ENCODE results near the gene APLP1. TPM values are rescaled to one million over a fixed set of nuclear protein-coding genes. Genes with fewer than 3 reads are reported as not detected.

APLP1 gene
- total RNA-seq, 2 donors from 2014 or later: 3.6 to 38.0 TPM

DNA sequence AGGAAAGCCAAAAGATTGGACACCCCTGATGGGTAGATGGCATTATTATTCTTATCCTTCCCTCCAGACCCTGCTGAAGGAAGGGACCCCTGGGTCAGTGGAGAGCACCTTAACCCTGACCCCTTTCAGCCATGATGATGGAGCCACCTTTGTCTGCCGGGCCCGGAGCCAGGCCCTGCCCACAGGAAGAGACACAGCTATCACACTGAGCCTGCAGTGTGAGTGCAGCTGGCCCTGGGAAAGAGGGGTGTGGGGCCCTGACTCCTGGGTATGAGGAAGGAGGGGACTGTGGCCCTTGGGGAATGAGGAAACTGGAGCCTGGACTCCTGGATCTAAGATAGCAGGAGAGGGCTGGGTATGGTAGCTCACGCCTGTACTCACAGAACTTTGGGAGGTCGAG is 9.0 kb upstream of the APLP1 start:
- Histone ChIP-seq H3K27ac (no peak overlapping the region), H3K4me3 (no peak overlapping the region), H3K4me1 (replicated peaks) (no peaks in the 10 kb centered on the region), H3K36me3 (no peaks in the 10 kb centered on the region), H3K27me3 (replicated peaks; ENCODE audit: insufficient read depth) (peaks cover 11% of the 10 kb centered on the region), H3K9me3 (no peaks in the 10 kb centered on the region)
- DNase-seq (ENCODE audit: low spot score): no peak
- TF ChIP-seq POLR2A (IDR thresholded peaks at IDR 0.05): no peak
- TF ChIP-seq POLR2AphosphoS5 (IDR thresholded peaks at IDR 0.05): no peak
- TF ChIP-seq, protein P1, sequence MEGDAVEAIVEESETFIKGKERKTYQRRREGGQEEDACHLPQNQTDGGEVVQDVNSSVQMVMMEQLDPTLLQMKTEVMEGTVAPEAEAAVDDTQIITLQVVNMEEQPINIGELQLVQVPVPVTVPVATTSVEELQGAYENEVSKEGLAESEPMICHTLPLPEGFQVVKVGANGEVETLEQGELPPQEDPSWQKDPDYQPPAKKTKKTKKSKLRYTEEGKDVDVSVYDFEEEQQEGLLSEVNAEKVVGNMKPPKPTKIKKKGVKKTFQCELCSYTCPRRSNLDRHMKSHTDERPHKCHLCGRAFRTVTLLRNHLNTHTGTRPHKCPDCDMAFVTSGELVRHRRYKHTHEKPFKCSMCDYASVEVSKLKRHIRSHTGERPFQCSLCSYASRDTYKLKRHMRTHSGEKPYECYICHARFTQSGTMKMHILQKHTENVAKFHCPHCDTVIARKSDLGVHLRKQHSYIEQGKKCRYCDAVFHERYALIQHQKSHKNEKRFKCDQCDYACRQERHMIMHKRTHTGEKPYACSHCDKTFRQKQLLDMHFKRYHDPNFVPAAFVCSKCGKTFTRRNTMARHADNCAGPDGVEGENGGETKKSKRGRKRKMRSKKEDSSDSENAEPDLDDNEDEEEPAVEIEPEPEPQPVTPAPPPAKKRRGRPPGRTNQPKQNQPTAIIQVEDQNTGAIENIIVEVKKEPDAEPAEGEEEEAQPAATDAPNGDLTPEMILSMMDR (IDR thresholded peaks at IDR 0.05): no peak
- WGBS: 96% methylated on average over 4 of the region's 4 CpGs
- intact Hi-C loops (cut with DNase I): no loop called here

DNA sequence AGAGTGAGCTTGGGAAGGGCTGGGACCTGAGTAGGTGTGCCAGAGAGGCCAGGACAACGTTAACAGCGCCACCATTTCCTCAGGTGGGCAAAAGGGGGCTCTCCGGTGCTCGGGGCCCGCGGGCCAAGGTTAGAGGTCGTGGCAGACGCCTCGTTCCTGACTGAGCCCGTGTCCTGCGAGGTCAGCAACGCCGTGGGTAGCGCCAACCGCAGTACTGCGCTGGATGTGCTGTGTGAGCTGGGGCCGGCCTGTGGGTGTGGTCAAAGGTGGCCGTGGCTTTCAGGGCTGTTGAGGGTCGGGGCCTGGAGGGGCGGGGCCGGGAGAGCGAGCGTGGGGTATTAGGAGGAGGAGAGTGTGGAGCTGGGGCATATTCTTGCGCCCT is 7.9 kb upstream of the APLP1 start:
- no peak for DNase-seq (ENCODE audit: low spot score)
- no peak for TF ChIP-seq POLR2AphosphoS5 (IDR thresholded peaks at IDR 0.05)
- TF ChIP-seq, protein P1 (IDR thresholded peaks at IDR 0.05): no peak
- no peak for TF ChIP-seq POLR2A (IDR thresholded peaks at IDR 0.05)
- H3K9me3 ChIP-seq: no peaks in the 10 kb centered on the region
- peaks cover 11% of the 10 kb centered on the region for H3K27me3 ChIP-seq (replicated peaks; ENCODE audit: insufficient read depth)
- H3K36me3 ChIP-seq: no peaks in the 10 kb centered on the region
- intact Hi-C loops (cut with DNase I): no loop called here
- WGBS: 24% methylated on average over 24 of the region's 24 CpGs
- no peak overlapping the region for H3K4me3 ChIP-seq
- no peak overlapping the region for H3K27ac ChIP-seq
- no peaks in the 10 kb centered on the region for H3K4me1 ChIP-seq (replicated peaks)

DNA sequence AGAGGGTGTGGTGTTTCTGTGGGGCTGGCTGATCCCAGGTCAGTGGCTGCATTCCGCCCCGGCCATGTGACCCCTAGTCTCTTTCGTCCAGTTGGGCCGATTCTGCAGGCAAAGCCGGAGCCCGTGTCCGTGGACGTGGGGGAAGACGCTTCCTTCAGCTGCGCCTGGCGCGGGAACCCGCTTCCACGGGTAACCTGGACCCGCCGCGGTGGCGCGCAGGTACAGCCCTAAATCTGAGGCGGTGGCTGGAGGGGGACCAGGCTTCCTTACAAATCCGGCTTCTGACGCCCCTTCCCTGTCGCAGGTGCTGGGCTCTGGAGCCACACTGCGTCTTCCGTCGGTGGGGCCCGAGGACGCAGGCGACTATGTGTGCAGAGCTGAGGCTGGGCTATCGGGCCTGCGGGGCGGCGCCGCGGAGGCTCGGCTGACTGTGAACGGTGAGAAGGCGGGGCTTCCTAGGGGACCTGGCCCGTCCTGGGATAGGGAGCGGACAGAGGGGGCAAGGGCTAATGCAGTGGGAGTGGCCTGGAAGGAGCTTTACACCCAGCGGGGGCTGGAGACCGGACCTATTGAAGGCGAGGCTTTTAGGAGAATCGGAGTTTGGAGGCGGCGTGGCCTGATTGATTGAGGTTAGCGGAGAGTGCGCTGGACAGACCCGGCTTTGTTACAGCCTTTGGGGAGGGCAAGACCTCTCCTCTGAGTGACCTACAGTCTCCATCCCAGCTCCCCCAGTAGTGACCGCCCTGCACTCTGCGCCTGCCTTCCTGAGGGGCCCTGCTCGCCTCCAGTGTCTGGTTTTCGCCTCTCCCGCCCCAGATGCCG is 7.3 kb upstream of the APLP1 start:
- intact Hi-C loops (cut with DNase I): no loop called here
- peaks cover 10% of the 10 kb centered on the region for H3K27me3 ChIP-seq (replicated peaks; ENCODE audit: insufficient read depth)
- no peak for TF ChIP-seq POLR2AphosphoS5 (IDR thresholded peaks at IDR 0.05)
- TF ChIP-seq, protein P1 (IDR thresholded peaks at IDR 0.05): no peak
- H3K36me3 ChIP-seq: no peaks in the 10 kb centered on the region
- 16% methylated on average over 55 of the region's 55 CpGs for WGBS
- DNase-seq (ENCODE audit: low spot score): no peak
- no peak overlapping the region for H3K27ac ChIP-seq
- no peaks in the 10 kb centered on the region for H3K4me1 ChIP-seq (replicated peaks)
- no peak overlapping the region for H3K4me3 ChIP-seq
- no peaks in the 10 kb centered on the region for H3K9me3 ChIP-seq

DNA sequence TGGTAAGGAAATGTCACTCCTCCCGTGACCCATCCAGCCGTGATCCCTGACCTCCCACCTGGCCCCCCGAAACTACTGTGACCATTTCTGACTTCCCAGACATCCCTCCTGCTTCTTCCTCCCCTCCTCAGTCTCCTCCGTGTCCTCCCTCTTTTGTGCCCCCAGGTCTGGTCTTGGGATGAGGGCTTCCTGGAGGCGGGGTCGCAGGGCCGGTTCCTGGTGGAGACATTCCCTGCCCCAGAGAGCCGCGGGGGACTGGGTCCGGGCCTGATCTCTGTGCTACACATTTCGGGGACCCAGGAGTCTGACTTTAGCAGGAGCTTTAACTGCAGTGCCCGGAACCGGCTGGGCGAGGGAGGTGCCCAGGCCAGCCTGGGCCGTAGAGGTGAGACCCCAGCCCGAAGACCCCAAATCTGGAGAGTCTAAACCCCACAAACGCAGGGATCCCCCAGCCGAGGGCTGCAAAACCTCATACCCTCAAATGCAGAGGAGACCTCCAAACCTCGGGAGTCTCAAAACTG is 6.7 kb upstream of the APLP1 start:
- DNase-seq (ENCODE audit: low spot score): no peak
- Histone ChIP-seq H3K27me3 (replicated peaks; ENCODE audit: insufficient read depth) (peaks cover 7% of the 10 kb centered on the region), H3K36me3 (no peaks in the 10 kb centered on the region), H3K9me3 (no peaks in the 10 kb centered on the region), H3K4me3 (no peak overlapping the region), H3K4me1 (replicated peaks) (no peaks in the 10 kb centered on the region), H3K27ac (no peak overlapping the region)
- intact Hi-C loops (cut with DNase I): no loop called here
- TF ChIP-seq, protein P1 (IDR thresholded peaks at IDR 0.05): no peak
- TF ChIP-seq POLR2AphosphoS5 (IDR thresholded peaks at IDR 0.05): no peak
- no peak for TF ChIP-seq POLR2A (IDR thresholded peaks at IDR 0.05)
- 50% methylated on average over 17 of the region's 19 CpGs for WGBS

DNA sequence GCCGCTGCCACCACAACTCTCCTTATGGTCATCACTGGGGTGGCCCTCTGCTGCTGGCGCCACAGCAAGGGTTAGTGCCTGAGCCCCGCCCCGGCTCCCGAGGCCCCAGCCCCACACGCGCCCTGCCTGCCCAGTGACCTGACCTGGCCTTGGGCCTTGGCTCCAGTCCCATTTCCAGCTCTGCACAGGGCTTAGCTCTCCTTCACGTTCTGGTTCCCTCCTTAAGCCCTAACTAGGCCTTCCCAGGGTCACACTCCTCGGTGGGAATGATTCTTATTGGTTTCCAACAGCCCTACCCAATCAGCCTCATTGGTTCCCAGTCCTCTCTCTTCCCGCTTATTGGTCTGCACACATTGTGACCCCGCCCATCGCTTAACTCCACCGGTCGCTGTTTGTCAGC is 5.8 kb upstream of the APLP1 start:
- Histone ChIP-seq H3K27ac (no peak overlapping the region), H3K9me3 (no peaks in the 10 kb centered on the region), H3K4me3 (no peak overlapping the region), H3K4me1 (replicated peaks) (no peaks in the 10 kb centered on the region), H3K27me3 (replicated peaks; ENCODE audit: insufficient read depth) (peaks cover 7% of the 10 kb centered on the region), H3K36me3 (no peaks in the 10 kb centered on the region)
- WGBS: 89% methylated on average over 14 of the region's 14 CpGs
- intact Hi-C loops (cut with DNase I): no loop called here
- TF ChIP-seq POLR2AphosphoS5 (IDR thresholded peaks at IDR 0.05) (no peak), POLR2A (IDR thresholded peaks at IDR 0.05) (no peak)
- TF ChIP-seq, protein P1 (IDR thresholded peaks at IDR 0.05): no peak
- DNase-seq (ENCODE audit: low spot score): no peak
